B cell (primary cell): ENCODE results near the gene NKX1-2. TPM values are rescaled to one million over a fixed set of nuclear protein-coding genes. Genes with fewer than 3 reads are reported as not detected.

Experiments
- ATAC-seq: fragments of 200-7000 bp; cut with Tn5 transposase; one replicate; pipeline ENCODE4 v1.10.0; 2021; ENCODE audit warnings: low read depth, mild to moderate bottlenecking, moderate number of reproducible peaks, moderate library complexity
- CTCF ChIA-PET: fragments of 350-600 bp; sonication (Branson Sonifier 250); formaldehyde crosslinking; loops from one replicate; lab custom pipeline; 2021; ENCODE audit warnings: antibody characterized with exemption, inconsistent platforms; lab: Charles Lee
- POLR2A ChIA-PET: fragments of 350-600 bp; sonication (Branson Sonifier 250); formaldehyde crosslinking; loops from one replicate; lab custom pipeline; 2021; ENCODE audit warnings: antibody characterized with exemption; lab: Charles Lee
- DNase-seq: peaks from one replicate; pipeline ENCODE4 v3.0.0; 2013
- H2AFZ ChIP-seq: 2 replicates; pipeline ENCODE4 v1.6.1; 2012; ENCODE audit warnings: mild to moderate bottlenecking, low read depth, low read length; ENCODE audit not compliant: insufficient read depth, poor library complexity, severe bottlenecking
- H3K27ac ChIP-seq, 2 donors: 1 replicate in 1 of 2; 2 replicates in 1 of 2; pipeline ENCODE4 v1.5.1; 2012 to 2013; ENCODE audit warnings: low read length in 2 of 2, mild to moderate bottlenecking in 2 of 2, moderate library complexity in 1 of 2
- H3K27me3 ChIP-seq, 4 experiments: fragments of 200-600 bp in 1 of 4; sonication (generic) in 1 of 4; replicated peaks in 1 of 4; 1 replicate in 2 of 4; 2 replicates in 2 of 4; pipeline versions ENCODE4 v1.6.1 to v1.7.0; 2013 to 2016; ENCODE audit warnings: low read length in 3 of 4, mild to moderate bottlenecking in 2 of 4, mixed read lengths in 1 of 4, moderate library complexity in 1 of 4; ENCODE audit not compliant: insufficient read depth in 4 of 4, control insufficient read depth in 3 of 4; ENCODE audit errors: control extremely low read depth in 1 of 4
- H3K36me3 ChIP-seq, 2 experiments: replicated peaks in 1 of 2; 1 replicate in 1 of 2; 2 replicates in 1 of 2; pipeline versions ENCODE4 v1.6.1 to v1.7.1; 2013; ENCODE audit warnings: low read length in 1 of 2; ENCODE audit not compliant: insufficient read depth in 2 of 2, control insufficient read depth in 1 of 2; ENCODE audit errors: control extremely low read depth in 1 of 2, extremely low read depth in 1 of 2
- H3K4me1 ChIP-seq, 2 donors: fragments of 200-600 bp in 1 of 2; sonication (generic) in 1 of 2; 1 replicate in 1 of 2; 2 replicates in 1 of 2; pipeline versions ENCODE4 v1.5.1 to v1.6.1; 2013 to 2017; ENCODE audit warnings: low read length in 2 of 2; ENCODE audit not compliant: control insufficient read depth in 2 of 2, insufficient read depth in 2 of 2
- H3K4me2 ChIP-seq: replicated peaks from 2 replicates; pipeline ENCODE3; 2012; ENCODE audit warnings: mild to moderate bottlenecking, low read depth, low read length; ENCODE audit not compliant: poor library complexity, severe bottlenecking
- H3K4me3 ChIP-seq, 5 experiments: fragments of 200-600 bp in 1 of 5; sonication (generic) in 1 of 5; 1 replicate in 3 of 5; 2 replicates in 2 of 5; pipeline versions ENCODE4 v1.5.1 to v1.7.0; 2011 to 2016; ENCODE audit warnings: low read length in 4 of 5, mild to moderate bottlenecking in 4 of 5, low read depth in 2 of 5, control low read depth in 1 of 5, moderate library complexity in 1 of 5; ENCODE audit not compliant: insufficient read depth in 1 of 5; ENCODE audit errors: control extremely low read depth in 1 of 5, extremely low read depth in 1 of 5
- H3K79me2 ChIP-seq: fragments of 200-600 bp; sonication (generic); one replicate; pipeline ENCODE4 v1.6.0; 2016; ENCODE audit warnings: low read length; ENCODE audit not compliant: control insufficient read depth, insufficient read depth
- H3K9ac ChIP-seq: fragments of 200-600 bp; sonication (generic); 2 replicates; pipeline ENCODE4 v1.6.1; 2017; ENCODE audit warnings: mild to moderate bottlenecking, low read length, moderate library complexity
- H3K9me3 ChIP-seq, 3 donors: one replicate each; pipeline versions ENCODE4 v1.6.1 to v1.7.1; 2013; ENCODE audit warnings: low read length in 2 of 3; ENCODE audit not compliant: control insufficient read depth in 2 of 3, insufficient read depth in 1 of 3; ENCODE audit errors: control extremely low read depth in 1 of 3
- H4K20me1 ChIP-seq: 2 replicates; pipeline ENCODE4 v1.6.0; 2012; ENCODE audit warnings: mild to moderate bottlenecking, low read length; ENCODE audit not compliant: insufficient read depth, control insufficient read depth, poor library complexity, severe bottlenecking
- H3K27ac Mint-ChIP-seq: one replicate; pipeline ENCODE4 v1.8.0; 2021; ENCODE audit warnings: mixed read lengths
- H3K27me3 Mint-ChIP-seq: one replicate; pipeline ENCODE4 v1.8.0; 2021; ENCODE audit warnings: mixed read lengths
- H3K4me1 Mint-ChIP-seq: one replicate; pipeline ENCODE4 v1.8.0; 2021; ENCODE audit warnings: mixed read lengths
- H3K4me3 Mint-ChIP-seq: one replicate; pipeline ENCODE4 v1.8.0; 2021; ENCODE audit warnings: mixed read lengths
- H3K9me3 Mint-ChIP-seq: one replicate; pipeline ENCODE4 v1.8.0; 2022; ENCODE audit warnings: mixed read lengths; ENCODE audit not compliant: insufficient read depth
- EZH2 ChIP-seq: IDR thresholded peaks from 2 replicates; pipeline ENCODE4 v1.6.1; 2012; ENCODE audit warnings: borderline replicate concordance, low read depth, mild to moderate bottlenecking, moderate library complexity, low read length; ENCODE audit not compliant: insufficient read depth, poor library complexity, severe bottlenecking
- WGBS: methylation state at CpG from one replicate; pipeline ENCODE4 v1.1.5; 2013; ENCODE audit warnings: missing lambda C conversion rate; ENCODE audit not compliant: insufficient coverage; 5-methylcytosine and 5-hydroxymethylcytosine counted together
- intact Hi-C: fragments of 100-400 bp; cut with micrococcal nuclease; formaldehyde crosslinking; loops from one replicate; pipeline ENCODE4 v1.10.0; 2022
- polyA plus RNA-seq: library from polyadenylated mRNA; depleted of rRNA; stranded (reverse); fragments of >200 nt; gene quantifications from 2 replicates; pipeline ENCODE4 v1.2.3, GENCODE V29; 2012
- total RNA-seq, 2 donors: library from RNA; stranded (reverse); fragments of 120-200 nt in 1 of 2; gene quantifications; 1 replicate in 1 of 2; 2 replicates in 1 of 2; pipeline versions ENCODE4 v1.2.3 to v1.2.4, GENCODE V29; 2013 to 2022
- TF ChIP-seq, protein P1 (sequence below): fragments of 200-600 bp; IDR thresholded peaks from one replicate; pipeline ENCODE4 v1.8.0; 2022; ENCODE audit warnings: antibody characterized with exemption, mild to moderate bottlenecking

The NKX1-2 gene
- total and polyA plus RNA-seq, 2 donors (not counting 1 experiment from before 2014, with no cell fraction given): not detected

DNA sequence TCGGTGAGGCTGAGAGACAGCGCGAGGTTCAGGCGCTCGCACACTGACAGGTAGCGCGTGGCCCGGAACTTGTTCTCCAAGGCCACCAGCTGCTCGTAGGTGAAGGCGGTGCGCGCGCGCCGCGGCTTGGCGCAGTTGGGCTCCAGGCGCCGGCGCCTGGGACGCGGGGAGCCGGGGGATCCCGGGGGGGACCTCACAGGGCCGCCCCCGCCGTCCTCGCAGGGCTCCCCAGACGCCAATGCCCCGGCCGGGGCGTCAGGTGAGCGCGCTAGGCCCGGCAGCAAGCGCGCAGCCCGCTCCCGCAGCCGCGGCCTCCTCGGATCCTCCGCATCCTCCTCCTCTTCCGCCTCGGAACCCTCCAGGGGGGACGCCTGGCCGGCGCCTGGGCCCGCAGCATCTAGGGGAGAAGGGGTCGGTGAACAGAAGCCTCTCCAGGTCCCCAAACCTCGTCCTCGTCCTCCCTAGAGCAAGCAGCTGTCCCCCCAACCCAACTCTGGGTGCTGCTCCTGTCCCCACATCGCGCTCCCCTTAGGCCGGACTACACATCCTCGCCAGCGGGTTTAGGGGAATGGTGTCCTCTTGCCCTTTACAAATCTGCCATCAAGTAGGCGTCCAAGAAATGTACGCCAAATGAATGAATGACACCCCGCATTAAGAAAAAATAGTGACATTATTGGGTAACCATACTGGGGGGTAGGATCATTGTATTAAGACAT, 1.9 kb downstream of the NKX1-2 start:
- H3K4me3 Mint-ChIP-seq: peak overlapping the region; percentile 79
- Histone ChIP-seq H3K27ac (no peak overlapping the region), H3K9me3 (peaks cover 0 to 3% (median 0%) of the 10 kb centered on the region in 3 donors), H2AFZ (peak overlapping the region; percentile 46), H3K36me3 (no peaks in the 10 kb centered on the region), H4K20me1 (no peaks in the 10 kb centered on the region), H3K4me3 (peak overlapping the region in 2 of 5 experiments; percentile 21 to 29), H3K4me1 (peaks cover 31 to 42% of the 10 kb centered on the region in 2 donors), H3K79me2 (no peaks in the 10 kb centered on the region), H3K4me2 (peak overlapping the region; percentile 78), H3K9ac (peak overlapping the region; percentile 47), H3K27me3 (peaks cover 0 to 65% (median 43%) of the 10 kb centered on the region in 4 experiments)
- H3K9me3 Mint-ChIP-seq: no peaks in the 10 kb centered on the region
- POLR2A ChIA-PET: interaction anchor here (0.6 kb wide), 1 partner anchor 19 kb away, joined by 3 read pairs; no protein-coding TSS in a partner anchor
- peaks cover 28% of the 10 kb centered on the region for H3K4me1 Mint-ChIP-seq
- DNase-seq (peak; percentile 47), ATAC-seq (no peak)
- WGBS: 3% methylated on average over 53 of the region's 60 CpGs
- intact Hi-C loops: no loop called here
- no peak overlapping the region for H3K27ac Mint-ChIP-seq
- no peak for TF ChIP-seq EZH2
- TF ChIP-seq, protein P1, sequence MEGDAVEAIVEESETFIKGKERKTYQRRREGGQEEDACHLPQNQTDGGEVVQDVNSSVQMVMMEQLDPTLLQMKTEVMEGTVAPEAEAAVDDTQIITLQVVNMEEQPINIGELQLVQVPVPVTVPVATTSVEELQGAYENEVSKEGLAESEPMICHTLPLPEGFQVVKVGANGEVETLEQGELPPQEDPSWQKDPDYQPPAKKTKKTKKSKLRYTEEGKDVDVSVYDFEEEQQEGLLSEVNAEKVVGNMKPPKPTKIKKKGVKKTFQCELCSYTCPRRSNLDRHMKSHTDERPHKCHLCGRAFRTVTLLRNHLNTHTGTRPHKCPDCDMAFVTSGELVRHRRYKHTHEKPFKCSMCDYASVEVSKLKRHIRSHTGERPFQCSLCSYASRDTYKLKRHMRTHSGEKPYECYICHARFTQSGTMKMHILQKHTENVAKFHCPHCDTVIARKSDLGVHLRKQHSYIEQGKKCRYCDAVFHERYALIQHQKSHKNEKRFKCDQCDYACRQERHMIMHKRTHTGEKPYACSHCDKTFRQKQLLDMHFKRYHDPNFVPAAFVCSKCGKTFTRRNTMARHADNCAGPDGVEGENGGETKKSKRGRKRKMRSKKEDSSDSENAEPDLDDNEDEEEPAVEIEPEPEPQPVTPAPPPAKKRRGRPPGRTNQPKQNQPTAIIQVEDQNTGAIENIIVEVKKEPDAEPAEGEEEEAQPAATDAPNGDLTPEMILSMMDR: no peak
- CTCF ChIA-PET: no interaction called here
- H3K27me3 Mint-ChIP-seq: peaks cover 68% of the 10 kb centered on the region
